ENCODE results near the gene SDK1.

SDK1 gene

DNA sequence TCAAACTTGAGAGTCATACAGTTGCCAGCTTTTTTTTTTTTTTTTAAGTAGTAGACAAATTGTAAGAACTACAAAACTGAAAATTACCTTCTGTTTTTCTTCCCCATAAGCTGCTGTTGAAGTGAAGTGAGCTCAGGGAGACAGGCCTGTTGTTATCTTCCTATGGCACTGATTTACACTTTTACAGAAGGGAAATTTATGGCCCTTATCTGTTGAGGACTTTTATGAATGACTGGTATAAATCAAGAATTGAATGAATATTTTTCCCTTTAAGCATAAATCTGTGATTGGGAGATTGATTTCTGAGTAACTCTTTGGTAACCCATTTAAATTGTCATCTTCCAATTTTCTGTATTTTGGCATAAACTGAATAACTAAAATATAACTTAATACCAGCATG is 124.0 kb downstream of the SDK1 start:
- DNase-seq, result no peak

DNA sequence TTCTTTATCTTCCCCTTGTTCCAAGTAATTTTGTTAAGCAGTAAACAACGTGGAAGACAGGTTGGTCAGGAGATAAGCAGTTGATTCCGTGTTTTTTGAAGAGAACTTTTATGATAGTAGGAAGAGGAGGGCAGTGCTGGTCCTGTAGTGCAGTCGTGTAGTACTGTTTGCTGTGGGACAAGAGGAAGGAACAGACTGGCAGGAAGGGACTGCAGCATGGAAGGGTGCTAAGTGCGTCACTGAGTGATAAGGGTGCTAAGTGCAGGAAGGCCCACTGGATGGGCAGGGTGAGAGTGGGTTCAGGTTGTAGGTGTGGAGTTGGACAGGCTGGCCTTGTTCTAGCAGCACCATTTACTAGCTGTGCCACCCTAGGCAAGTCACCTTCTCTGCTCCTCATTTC is 125.0 kb downstream of the SDK1 start:
- no peak for DNase-seq

DNA sequence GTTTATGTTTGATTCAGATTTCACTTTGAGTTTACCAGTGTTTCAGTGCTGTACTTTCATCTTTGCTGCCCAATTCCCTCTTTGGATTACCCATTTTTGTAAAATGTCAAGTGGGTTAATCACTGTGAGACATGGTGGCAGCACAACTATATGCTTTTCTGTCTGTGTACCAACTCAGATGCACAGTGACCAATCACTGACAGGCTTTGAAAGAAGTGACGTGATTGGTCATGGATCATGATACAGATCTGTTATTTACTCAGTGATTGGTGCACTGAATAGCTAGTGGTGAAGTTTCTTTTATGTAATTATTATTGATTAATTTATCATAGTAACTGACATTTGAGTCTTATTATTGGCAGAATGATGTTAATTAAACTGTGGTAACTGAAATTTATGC is 126.9 kb downstream of the SDK1 start:
- no peak for DNase-seq

DNA sequence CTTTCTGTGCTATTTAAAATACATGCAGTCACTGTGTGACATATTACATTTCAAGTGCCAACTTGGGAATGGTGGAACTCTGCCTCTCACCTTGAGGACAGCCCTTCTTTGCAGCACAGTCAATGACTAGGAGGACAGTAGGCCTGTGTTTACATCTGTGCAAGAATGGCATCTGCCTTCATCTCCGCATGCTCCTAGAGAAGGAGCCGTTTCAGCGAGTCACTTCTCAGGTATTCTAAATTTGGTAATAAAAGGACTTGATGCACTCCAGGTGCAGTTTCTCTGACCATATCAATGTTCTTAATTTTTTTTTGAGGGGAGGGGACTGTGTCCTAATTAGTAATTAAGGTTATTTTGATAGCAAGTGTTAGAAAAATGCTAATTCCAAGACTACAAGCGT is 128.9 kb downstream of the SDK1 start:
- DNase-seq, result no peak

DNA sequence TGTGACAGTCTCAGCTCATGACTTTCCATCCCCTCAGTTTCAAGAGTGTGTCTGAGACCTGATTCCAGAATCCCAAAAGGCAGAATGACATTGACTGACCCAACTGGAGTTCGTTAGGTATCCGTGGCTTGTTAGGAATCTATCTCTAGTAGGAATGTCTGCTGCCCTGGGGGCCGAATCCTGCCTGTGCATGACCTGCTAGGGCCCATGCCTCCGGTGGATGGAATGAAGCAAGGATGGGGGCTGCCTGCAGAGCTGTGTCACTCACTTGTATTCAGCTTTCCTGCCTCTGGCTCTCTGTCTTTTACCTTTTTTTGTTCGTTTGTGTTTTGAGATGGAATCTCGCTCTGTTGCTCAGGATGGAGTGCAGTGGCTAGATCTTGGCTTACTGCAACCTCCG is 129.5 kb downstream of the SDK1 start:
- DNase-seq, result no peak

DNA sequence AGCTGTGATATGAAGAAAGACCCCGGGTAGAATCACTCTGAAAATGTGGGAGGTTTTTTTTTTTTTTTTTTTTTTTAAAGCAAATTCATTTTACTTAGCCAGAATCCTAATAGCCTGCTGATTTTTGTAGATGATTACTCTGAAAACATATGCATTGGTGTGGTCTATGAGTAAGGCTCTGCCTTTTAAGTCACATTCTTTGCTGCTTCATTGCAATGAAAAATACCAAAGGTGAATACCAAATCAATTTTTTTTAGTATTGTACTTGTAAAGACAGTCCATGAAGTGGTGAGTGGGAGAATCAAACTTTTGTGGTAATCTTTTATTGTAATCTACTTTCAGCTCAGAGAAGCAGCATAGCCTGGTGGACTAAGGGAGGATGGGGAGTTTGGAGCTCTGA is 130.3 kb downstream of the SDK1 start:
- DNase-seq, result no peak

DNA sequence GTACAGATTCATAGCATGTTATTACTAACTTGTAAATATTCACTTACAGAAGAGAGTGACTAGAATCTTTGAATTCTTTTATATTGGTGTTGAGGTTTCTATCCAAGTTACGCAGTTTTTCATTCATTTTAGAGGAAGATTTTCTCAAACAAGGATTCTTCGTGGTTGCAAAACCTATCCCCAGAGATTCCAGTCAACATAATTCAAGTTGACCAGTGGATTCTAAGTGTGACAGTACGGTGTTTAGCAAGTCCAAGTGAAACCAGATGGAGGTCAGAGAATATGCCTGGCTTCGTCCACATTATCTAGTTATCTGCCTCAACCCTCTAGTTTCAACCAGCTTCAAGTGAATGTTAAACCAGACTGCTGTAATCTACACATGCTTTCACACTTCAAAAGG is 131.9 kb downstream of the SDK1 start:
- DNase-seq, result no peak

DNA sequence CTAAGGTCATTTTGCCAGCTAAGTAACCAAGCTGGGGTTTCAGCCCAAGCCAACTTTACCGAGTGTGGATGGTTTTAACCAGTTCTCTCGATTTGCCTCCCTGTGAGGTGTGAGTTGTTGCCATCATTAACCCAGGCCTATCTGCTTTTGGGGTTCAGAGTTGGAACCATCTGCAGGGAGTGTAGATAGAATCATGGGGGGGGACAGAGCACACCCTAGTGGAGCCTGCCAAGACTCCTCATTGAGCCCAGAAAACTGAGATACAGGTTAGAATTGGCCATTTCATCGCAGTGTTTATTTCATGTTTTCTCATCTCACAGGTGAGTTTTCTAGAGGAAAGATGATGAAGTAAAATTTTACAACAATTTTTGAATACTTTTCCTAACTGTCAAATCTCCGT is 133.6 kb downstream of the SDK1 start:
- no peak for DNase-seq

DNA sequence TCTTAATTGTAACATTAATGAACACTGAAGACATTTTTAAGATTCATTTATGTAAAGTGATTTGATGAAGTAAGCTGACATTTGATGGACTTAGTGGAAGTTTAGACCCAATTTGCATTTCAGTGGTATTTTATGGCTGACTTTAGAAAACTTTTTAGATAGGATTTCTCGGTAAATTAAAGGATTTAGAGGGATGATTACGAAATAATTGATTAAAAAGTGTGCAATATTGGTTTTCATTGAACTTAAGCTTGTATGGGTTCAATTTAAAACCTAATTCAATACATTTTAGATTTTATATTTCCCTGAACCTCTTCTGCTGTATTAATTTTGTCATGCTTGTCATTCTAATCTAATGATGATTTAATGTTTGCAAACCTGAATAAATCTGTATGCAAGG is 135.1 kb downstream of the SDK1 start:
- DNase-seq, result no peak

DNA sequence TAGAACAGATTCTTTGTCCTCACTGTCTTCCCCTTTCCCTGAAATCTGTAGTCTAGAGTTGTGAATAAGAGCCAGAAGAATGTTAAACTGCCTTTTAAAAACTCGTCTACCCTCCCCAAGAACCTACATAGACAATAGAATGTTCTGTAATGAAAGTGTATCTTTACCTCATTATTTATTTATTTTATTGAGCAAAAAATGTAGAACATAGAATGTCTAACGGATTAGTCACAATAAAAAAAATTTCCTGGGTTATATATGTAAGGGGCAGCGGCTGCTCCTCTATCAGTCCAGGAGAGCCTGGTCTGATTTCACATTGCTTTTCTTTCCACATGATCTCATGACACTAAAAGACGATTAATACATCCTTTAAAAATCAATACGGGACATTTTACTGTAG is 135.7 kb downstream of the SDK1 start:
- no peak for DNase-seq

DNA sequence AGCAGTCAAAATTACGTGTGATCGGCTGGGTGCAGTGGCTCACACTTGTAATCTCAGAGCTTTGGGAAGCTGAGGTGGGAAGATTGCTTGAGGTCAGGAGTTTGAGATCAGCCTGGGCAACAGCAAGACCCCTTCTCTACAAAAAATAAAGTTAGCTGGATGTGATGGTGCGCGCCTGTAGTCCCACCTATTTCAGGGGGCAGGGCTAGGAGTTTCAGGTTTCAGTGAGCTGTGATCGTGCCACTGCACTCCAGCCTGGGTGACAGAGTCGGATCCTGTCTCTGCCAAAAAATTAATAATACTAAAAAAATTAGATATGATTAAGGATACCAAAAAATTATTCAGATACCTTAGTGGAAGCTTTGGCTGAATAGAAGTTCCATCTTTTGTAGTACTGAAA is 136.4 kb downstream of the SDK1 start:
- DNase-seq, result no peak

DNA sequence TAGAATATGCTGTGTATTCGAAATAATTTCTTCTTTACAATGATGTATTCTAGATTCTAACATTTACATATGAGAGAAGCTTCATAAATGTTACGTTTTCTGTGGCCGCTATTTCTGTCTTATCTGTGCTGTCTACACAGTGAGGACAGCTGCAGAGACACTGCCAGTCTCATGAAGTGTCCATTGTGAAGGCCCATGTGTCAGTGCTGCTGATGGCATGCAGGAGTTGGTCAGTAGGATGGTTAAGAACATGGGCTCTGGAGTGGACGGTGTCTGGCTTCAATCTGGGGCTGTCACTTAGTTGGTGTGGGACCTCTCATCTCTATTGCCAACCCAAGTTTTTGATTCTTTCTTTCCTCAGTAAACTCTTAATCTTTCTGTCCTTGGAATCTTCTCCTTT is 137.3 kb downstream of the SDK1 start:
- no peak for DNase-seq

DNA sequence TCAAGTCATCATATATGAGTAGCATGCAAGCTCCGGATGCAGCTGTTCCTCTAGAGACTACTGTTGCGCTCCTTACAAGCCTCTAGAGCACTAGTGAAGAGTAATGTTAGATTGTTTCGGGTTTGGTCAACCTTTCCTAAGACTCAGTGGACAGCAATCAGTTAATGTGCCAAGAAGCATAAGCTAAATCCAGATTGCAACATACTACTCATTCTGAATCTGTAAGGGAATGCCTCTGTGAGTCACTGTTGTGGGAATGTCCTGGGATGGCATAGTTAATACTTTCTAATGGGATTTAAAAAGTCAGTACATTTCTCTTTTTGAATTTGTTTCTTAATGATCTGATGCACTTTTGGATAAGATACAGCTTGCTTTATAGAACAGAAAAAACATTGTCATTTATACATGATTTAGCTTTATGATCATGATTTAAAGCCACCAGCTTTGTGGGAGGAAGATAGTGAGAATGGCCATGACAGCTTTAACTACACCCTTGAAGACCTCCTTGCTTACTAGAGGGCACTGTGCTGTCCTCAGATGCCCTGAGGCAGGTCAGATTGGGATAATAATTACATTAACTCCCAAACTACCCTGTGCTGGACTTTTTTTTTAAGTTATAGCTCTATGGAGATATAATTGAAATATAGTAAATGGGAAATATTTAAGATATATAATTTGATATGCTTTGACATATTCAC is 138.4 kb downstream of the SDK1 start:
- no peak for DNase-seq

DNA sequence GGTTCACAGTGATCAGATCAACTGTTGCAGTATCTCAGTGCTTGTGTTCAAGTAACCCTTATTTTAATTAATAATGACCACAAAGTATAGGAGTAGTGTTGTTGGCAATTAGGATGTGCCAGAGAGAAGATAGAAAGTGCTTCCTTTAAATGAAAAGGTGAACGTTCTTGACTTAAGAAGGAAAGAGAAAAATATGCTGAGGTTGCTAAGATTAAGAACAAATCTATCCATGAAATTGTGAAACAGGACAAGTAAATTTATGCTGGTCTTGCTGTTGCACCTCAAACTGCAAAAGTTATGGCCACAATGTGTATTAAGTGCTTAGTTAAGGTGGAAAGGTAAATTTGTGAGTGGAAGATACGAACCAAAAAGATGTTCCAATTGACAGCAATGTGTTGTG is 139.5 kb downstream of the SDK1 start:
- DNase-seq, result no peak

DNA sequence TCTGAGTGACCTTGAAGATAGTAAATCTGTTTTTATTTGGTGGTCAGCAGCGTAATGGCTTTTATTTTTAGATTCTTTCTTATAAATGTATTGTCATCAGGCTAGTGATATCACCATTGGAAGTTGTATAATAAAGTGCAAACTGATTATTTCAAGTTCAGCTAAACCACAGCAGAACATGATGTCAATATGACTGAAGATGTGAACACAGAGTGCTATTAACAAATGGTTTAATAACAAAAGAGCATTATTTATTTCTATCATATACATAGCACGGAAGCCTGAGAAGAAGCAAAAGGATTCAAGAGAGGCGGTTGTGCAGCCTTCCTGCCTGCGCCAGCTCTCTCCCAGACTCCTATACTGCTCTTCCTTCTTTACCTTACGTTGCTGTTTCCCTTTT is 142.7 kb downstream of the SDK1 start:
- no peak for DNase-seq

DNA sequence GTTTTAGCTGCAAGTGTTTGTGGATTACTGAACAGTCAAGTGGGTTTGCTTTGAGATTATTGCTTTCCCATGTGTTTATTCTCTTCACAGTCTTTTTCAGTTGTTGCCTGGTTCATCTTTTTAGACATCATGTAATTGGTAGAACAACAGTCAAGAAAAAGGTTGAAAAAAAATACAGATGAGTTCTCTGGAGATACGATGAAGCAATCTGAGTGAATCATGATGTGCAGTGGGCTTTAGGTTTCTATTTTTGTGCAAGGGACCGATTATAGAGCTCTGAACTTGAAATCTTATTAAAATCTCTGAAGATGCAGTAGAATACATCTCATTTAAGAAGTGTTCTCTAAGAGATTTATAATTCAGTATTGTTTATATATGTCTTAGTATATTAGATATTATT is 145.7 kb downstream of the SDK1 start:
- DNase-seq, result no peak

DNA sequence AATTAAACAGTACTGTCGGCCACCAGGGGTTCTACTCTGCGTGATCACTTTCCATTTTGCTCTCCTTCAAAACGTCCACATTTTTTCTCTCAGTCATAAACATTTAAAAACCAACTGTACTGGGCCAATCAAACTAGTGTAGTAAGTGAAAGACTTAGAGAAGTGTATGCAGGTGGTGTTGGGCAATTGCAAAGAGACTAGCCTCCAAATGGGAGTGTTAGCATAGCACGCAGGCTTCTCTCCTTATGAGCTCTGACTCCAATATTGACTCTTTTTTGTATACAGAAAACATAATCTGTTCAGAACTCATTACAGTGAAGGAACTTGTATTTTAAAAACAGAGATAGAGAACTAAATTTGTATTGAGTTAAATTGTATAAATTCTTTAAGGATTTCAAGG is 150.6 kb downstream of the SDK1 start:
- no peak for DNase-seq

DNA sequence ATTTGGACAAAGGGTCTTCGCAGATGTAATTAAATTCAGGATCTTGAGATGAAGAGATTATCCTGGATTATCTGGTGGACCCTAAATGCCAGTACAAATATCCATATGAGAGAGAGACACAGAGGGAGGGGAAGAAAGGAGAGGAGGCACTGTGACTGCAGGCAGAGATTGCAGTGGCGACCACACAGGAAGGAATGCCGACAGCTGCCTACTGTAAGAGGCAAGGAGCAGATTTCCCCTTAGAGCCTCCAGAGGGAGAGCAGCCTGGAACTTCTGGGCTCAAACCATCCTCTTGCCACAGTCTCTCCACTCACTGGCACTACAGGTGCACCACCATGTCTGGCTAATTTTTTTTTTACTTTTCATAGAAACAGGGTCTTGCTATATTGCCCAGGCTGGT is 152.3 kb downstream of the SDK1 start:
- DNase-seq, result no peak

DNA sequence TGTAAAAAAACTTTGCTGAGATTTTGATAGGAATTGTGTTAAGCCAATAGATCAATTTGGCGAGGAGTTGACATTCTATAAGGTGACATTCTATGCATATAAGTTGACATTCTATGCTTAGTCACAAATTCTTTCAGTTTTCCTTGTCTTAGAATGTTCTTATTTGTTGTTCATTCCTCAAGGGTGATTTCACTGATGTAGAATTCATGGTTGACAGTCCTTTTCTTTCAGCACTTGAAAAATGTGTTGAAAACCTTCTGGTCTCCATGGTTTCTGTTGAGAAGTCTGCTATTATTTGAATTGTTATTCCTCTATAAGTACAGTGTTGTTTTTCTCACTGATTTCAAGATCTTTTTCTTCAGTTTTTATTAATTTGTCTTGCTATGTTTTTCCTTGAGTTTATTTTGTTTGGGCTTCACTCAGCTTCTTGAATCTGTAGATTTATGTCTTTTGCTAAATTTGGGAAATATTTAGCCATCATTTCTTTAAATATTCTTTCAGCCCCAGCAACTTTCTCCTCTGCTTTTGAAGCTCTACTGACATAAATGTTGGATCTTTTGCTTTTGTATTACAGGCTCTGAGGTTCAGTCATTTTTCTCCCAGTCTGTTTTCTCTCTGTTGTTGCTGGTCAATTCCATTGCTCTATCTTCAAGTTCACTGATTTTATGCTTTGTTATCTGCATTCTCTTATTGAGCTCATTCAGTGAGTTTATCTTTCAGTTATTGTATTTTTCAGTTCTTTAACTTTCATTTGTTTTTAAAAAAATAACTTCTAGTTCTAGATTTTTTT is 154.9 kb downstream of the SDK1 start:
- DNase-seq, result no peak

DNA sequence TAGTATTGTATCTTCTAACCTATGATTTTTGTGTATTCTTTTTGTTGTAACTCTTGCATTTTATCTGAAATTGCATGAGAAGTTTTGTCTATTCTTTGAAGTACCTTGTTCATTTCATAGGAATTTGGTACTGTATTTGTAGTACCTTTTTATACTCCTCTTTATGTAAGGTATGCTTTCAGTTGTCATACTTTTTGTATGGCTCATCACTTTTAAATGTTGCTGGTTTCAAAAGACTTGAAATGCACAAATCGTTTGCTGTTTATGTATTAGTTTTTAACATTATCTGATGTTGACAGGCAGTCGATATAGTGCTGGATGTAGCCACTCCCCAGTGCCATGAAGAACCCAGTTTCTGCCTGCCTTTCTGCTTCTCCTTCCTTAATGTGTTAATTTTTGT is 158.1 kb downstream of the SDK1 start:
- DNase-seq, result no peak

DNA sequence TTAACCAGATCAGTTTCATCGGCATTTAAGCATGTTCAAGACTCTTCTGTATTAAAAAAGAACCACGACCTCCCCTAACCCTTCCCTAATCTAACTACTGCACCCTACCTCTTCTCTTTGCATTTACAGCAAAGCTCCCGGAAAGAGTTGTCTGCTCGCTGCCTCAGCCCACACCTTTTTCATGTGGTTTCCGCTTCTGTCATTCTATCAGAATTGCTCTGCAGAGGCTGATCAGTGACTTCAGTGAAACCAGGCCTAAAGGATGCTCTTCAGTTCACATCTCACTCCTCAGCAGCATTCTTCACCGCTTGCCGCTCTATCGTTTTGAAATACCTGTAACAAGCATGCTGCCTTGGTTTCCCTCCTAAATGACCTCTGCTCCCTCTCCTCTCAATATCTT is 160.9 kb downstream of the SDK1 start:
- no peak for DNase-seq

DNA sequence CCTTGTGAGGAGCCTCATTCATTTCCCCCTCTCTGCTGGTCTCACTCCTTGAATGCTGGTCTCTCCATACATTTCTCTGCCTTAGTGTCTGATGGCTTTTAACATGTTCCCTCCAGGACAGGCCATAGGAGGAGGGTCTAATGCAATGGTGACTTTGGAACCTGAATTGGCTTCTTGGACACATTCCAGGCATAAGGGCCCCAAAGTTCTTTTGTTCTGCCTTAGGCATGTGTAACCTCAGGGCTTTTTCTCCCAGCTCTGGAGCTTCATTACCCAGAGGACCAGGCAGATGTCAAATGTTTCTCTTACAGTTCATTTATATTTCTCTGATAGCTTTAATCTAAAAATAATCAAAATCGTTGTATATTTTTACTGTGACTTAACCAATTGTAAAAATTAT is 162.6 kb downstream of the SDK1 start:
- DNase-seq, result peak; percentile 27

DNA sequence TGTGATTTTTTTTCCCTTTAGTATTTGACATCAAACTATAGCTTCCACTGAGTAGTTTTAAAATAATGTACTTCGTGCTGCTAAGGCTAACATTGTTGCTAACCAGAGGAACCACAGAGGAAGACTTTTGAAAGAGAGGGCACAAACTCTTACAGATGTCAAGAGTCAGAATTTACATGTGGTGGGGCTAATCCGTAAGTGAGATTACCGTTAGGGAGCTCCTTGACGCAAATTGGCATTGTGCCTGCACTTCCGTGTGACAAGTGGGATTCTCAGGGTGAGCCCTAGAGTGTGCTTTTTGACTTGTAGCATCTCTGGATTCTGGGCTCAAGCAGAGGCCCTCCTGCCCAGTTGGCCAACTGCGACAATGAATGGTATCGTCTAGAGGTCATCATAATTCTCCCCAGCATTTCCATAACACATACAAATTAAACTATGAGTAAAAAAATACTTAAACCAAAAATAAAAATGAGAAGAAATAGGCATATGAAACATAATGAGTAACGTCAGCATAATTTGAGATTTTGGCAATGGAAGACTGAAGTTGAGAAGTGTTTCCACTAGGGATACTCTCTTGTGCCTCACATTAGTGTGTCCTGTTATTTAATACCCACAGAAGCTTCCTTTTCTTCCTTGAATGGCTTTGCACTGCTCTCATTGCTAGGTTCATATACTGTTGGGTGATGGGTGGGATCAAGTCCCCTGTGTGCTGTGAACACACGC is 164.0 kb downstream of the SDK1 start:
- no peak for DNase-seq

DNA sequence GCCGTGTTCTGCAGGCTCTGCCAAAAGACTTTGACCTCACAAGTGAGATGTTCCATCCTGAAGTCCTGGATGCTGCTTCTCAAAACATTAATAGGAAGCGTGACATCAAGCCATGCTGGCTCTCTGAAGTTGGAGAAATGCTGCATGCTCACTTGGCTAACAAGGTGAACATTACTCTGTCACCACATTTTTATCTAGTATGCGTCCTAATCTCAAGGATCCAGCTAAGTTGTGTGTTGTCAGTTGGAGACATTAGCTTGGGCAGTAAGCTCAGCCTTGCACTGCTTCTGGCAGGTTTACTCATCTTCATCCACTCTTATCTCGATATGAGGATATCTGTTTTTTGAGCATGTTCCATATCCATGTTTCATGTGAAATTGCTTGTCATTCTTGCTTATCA is 165.2 kb downstream of the SDK1 start:
- no peak for DNase-seq

All from DMS153 (cell line).